Keratinocyte (primary cell): ENCODE measurements around the gene NUDT1. TPM values are rescaled to one million over a fixed set of nuclear protein-coding genes. Genes with fewer than 3 reads are reported as not detected.

ENCODE experiments used
- DNase-seq: peaks from one replicate; pipeline ENCODE4 v3.0.0-alpha.2; 2011; ENCODE audit warnings: low read depth, missing footprints, low spot score
- FAIRE-seq: peaks from 2 replicates; lab custom pipeline; 2011; peaks lifted over from hg19 to GRCh38; lab: Jason Lieb, UNC
- H2AFZ ChIP-seq: 2 replicates; pipeline ENCODE4 v1.6.0; 2012; ENCODE audit warnings: low read length, control low read depth, inconsistent platforms; ENCODE audit not compliant: control insufficient read depth
- H3K27ac ChIP-seq: 2 replicates; pipeline ENCODE4 v1.5.1; 2011; ENCODE audit warnings: low read length; ENCODE audit not compliant: control insufficient read depth, insufficient read depth
- H3K27me3 ChIP-seq: 3 replicates; pipeline ENCODE4 v1.6.0; 2011; ENCODE audit warnings: low read length; ENCODE audit not compliant: control insufficient read depth, insufficient read depth; ENCODE audit errors: extremely low read depth
- H3K36me3 ChIP-seq, 2 experiments: 2 replicates in 1 of 2; 3 replicates in 1 of 2; pipeline ENCODE4 v1.5.1; 2011; ENCODE audit warnings: low read length in 2 of 2, mild to moderate bottlenecking in 1 of 2; ENCODE audit not compliant: control insufficient read depth in 2 of 2, insufficient read depth in 2 of 2; ENCODE audit errors: extremely low read depth in 1 of 2
- H3K4me1 ChIP-seq: 3 replicates; pipeline ENCODE4 v1.5.1; 2011; ENCODE audit warnings: low read length; ENCODE audit not compliant: control insufficient read depth, insufficient read depth; ENCODE audit errors: extremely low read depth
- H3K4me2 ChIP-seq: 3 replicates; pipeline ENCODE4 v1.6.0; 2011; ENCODE audit warnings: low read depth, low read length; ENCODE audit not compliant: control insufficient read depth, insufficient read depth; ENCODE audit errors: extremely low read depth
- H3K4me3 ChIP-seq, 3 experiments: fragments of 200-600 bp in 1 of 3; sonication (generic) in 1 of 3; 2 replicates in 2 of 3; 3 replicates in 1 of 3; pipeline ENCODE4 v1.5.1; 2011 to 2016; ENCODE audit warnings: low read length in 3 of 3, mild to moderate bottlenecking in 3 of 3, control low read depth in 2 of 3, inconsistent platforms in 1 of 3, low read depth in 1 of 3, mixed read lengths in 1 of 3, mixed run types in 1 of 3, moderate library complexity in 1 of 3; ENCODE audit not compliant: control insufficient read depth in 2 of 3, insufficient read depth in 2 of 3; ENCODE audit errors: extremely low read depth in 1 of 3
- H3K79me2 ChIP-seq: 2 replicates; pipeline ENCODE4 v1.6.0; 2012; ENCODE audit warnings: low read length; ENCODE audit not compliant: control insufficient read depth, insufficient read depth
- H3K9ac ChIP-seq: 3 replicates; pipeline ENCODE4 v1.6.0; 2011; ENCODE audit warnings: low read length; ENCODE audit not compliant: control insufficient read depth, insufficient read depth; ENCODE audit errors: extremely low read depth
- H3K9me1 ChIP-seq: 3 replicates; pipeline ENCODE4 v1.6.0; 2011; ENCODE audit warnings: low read length; ENCODE audit not compliant: control insufficient read depth, insufficient read depth; ENCODE audit errors: extremely low read depth
- H3K9me3 ChIP-seq: 2 replicates; pipeline ENCODE4 v1.5.1; 2012; ENCODE audit warnings: low read depth, low read length; ENCODE audit not compliant: control insufficient read depth
- H4K20me1 ChIP-seq: 3 replicates; pipeline ENCODE4 v1.6.0; 2011; ENCODE audit warnings: low read length; ENCODE audit not compliant: control insufficient read depth, insufficient read depth; ENCODE audit errors: extremely low read depth
- CTCF ChIP-seq, 3 experiments: IDR thresholded peaks in 1 of 3; conservative IDR thresholded peaks in 1 of 3; optimal IDR thresholded peaks in 1 of 3; 2 replicates in 2 of 3; 3 replicates in 1 of 3; pipeline versions ENCODE3 to v1.5.1; 2011; ENCODE audit warnings: low read length in 3 of 3, mild to moderate bottlenecking in 3 of 3, moderate library complexity in 2 of 3, control low read depth in 1 of 3, inconsistent platforms in 1 of 3; ENCODE audit not compliant: insufficient read depth in 2 of 3; ENCODE audit errors: extremely low read depth in 1 of 3
- EZH2 ChIP-seq: IDR thresholded peaks from one replicate; pipeline ENCODE4 v1.6.1; 2012; ENCODE audit warnings: inconsistent platforms, mild to moderate bottlenecking, low read length, moderate library complexity
- dilution Hi-C: fragments of 300-500 bp; cut with MboI; formaldehyde crosslinking; loops from one replicate; pipeline ENCODE4 v1.7.0; 2020; ENCODE audit warnings: low sequenced_read_pairs; ENCODE audit not compliant: extremely low pct_ligation_motif_present
- polyA plus RNA-seq, 5 experiments: library from polyadenylated mRNA; depleted of rRNA in 3 of 5; stranded (reverse) in 3 of 5; stranded (forward) in 1 of 5; unstranded in 1 of 5; fragments of >200 nt; gene quantifications; 1 replicate in 1 of 5; 2 replicates in 3 of 5; 3 replicates in 1 of 5; pipeline versions ENCODE4 v1.2.1 to v1.2.3, GENCODE V29; 2011 to 2012; ENCODE audit warnings: missing spikeins in 2 of 5, low read depth in 1 of 5, low replicate concordance in 1 of 5

Gene NUDT1
- polyA plus RNA-seq, 1 donor (not counting 4 experiments of a cell fraction or from before 2014, with no cell fraction given) = 21.9 TPM

- no peaks in the 10 kb centered on the region for H3K79me2 ChIP-seq
- no peak overlapping the region for H3K27ac ChIP-seq
- H3K36me3 ChIP-seq = peaks cover 2 to 5% of the 10 kb centered on the region in 2 experiments
- H3K4me2 ChIP-seq = no peak overlapping the region
- H3K4me1 ChIP-seq = peaks cover under 1% of the 10 kb centered on the region
- no peak overlapping the region for H2AFZ ChIP-seq
- no peaks in the 10 kb centered on the region for H3K9me1 ChIP-seq
- no peaks in the 10 kb centered on the region for H4K20me1 ChIP-seq
- no peaks in the 10 kb centered on the region for H3K27me3 ChIP-seq
- FAIRE-seq = no peak
- no peak overlapping the region for H3K9ac ChIP-seq
- TF ChIP-seq CTCF (optimal IDR thresholded peaks at IDR 0.05 in 1 of 3, IDR thresholded peaks at IDR 0.05 in 1 of 3, conservative IDR thresholded peaks at IDR 0.05 in 1 of 3; ENCODE audit: extremely low read depth in 1 of 3, insufficient read depth in 2 of 3, low read length in 3 of 3) (no peak), EZH2 (no peak)
- dilution Hi-C loops = no loop called here
- no peak overlapping the region for H3K4me3 ChIP-seq
- no peaks in the 10 kb centered on the region for H3K9me3 ChIP-seq
- no peak for DNase-seq
Observed at GRCh38 chr7:2201128-2201527, 40.9 kb upstream of the NUDT1 start.

DNA sequence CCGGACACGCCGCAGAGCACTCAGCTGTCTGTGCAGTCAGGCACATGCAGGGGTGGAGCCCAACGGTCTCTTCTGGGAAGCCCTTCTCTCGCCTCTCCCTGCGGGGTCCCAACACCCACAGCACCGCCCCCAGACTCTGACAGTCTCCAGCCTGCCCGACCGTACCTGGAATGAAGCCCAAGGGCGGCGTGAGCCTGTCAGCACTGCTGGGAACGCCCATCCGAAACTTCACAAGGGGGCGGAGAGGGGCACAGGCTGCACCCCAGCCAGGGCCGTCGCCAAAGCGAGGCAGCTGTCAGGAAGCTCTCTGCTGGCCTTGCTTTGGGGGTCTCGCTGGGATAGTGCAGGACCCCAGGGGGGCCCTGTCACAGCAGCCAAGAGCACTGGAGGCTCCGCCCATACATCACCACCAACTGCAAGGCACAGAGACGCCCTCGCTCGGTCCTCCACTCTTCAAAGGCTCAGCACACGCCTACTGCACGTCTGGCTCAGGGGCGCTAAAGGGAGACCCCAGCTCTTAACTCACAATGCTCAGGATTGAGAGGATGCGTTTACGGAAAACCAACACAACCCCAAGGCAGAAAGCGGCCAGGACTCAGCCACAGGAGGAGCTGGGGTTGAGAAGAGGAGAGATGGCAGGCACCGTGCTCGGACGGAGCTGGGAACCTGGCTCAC, 40.2 kb upstream of the NUDT1 start:
- no peaks in the 10 kb centered on the region for H3K79me2 ChIP-seq
- H3K9ac ChIP-seq = no peak overlapping the region
- H3K9me1 ChIP-seq = no peaks in the 10 kb centered on the region
- H3K4me3 ChIP-seq = no peak overlapping the region
- DNase-seq (no peak), FAIRE-seq (no peak)
- peaks cover 4 to 7% of the 10 kb centered on the region in 2 experiments for H3K36me3 ChIP-seq
- TF ChIP-seq EZH2 (no peak), CTCF (optimal IDR thresholded peaks at IDR 0.05 in 1 of 3, IDR thresholded peaks at IDR 0.05 in 1 of 3, conservative IDR thresholded peaks at IDR 0.05 in 1 of 3; ENCODE audit: extremely low read depth in 1 of 3, insufficient read depth in 2 of 3, low read length in 3 of 3) (no peak)
- H4K20me1 ChIP-seq = no peaks in the 10 kb centered on the region
- no peaks in the 10 kb centered on the region for H3K4me1 ChIP-seq
- H3K9me3 ChIP-seq = no peaks in the 10 kb centered on the region
- no peaks in the 10 kb centered on the region for H3K27me3 ChIP-seq
- dilution Hi-C loops = no loop called here
- no peak overlapping the region for H2AFZ ChIP-seq
- H3K27ac ChIP-seq = no peak overlapping the region
- no peak overlapping the region for H3K4me2 ChIP-seq
